GM21825 (cell line): Measurements from ENCODE around the gene NRXN3.
A peak's percentile ranks its signal among the peaks of the same experiment; 100 is the strongest.

Source experiments
- ATAC-seq: cut with Tn5 transposase; IDR thresholded peaks from one replicate; pipeline ENCODE4 v1.9.1; 2021; ENCODE audit warnings: mild to moderate bottlenecking, moderate library complexity; ENCODE audit not compliant: unreplicated experiment

The NRXN3 gene

GRCh38 chr14:78698991-78699390 is 528.8 kb downstream of the NRXN3 start:
- no peak for ATAC-seq

- no peak for ATAC-seq
Observed at GRCh38 chr14:78700236-78700635, 530.1 kb downstream of the NRXN3 start.

- ATAC-seq = no peak
Observed at GRCh38 chr14:78701246-78701645, 531.1 kb downstream of the NRXN3 start.

GRCh38 chr14:78704965-78705364 is 534.8 kb downstream of the NRXN3 start:
- no peak for ATAC-seq

- ATAC-seq = no peak
Observed at GRCh38 chr14:78705989-78706388, 535.8 kb downstream of the NRXN3 start.

- no peak for ATAC-seq
Observed at GRCh38 chr14:78709795-78710557, 539.8 kb downstream of the NRXN3 start.

- no peak for ATAC-seq
Observed at GRCh38 chr14:78710963-78711362, 540.8 kb downstream of the NRXN3 start.

GRCh38 chr14:78713716-78714115 is 543.5 kb downstream of the NRXN3 start:
- ATAC-seq = no peak

- ATAC-seq = no peak
Observed at GRCh38 chr14:78714711-78715110, 544.5 kb downstream of the NRXN3 start.

- ATAC-seq = no peak
Observed at GRCh38 chr14:78721756-78722480, 551.7 kb downstream of the NRXN3 start.

GRCh38 chr14:78725086-78725485 is 554.9 kb downstream of the NRXN3 start:
- no peak for ATAC-seq

GRCh38 chr14:78737116-78737515 is 566.9 kb downstream of the NRXN3 start:
- no peak for ATAC-seq

GRCh38 chr14:78737601-78738000 is 567.4 kb downstream of the NRXN3 start:
- no peak for ATAC-seq

- ATAC-seq = no peak
Observed at GRCh38 chr14:78746086-78746595, 576.0 kb downstream of the NRXN3 start.

GRCh38 chr14:78747813-78748212 is 577.6 kb downstream of the NRXN3 start:
- no peak for ATAC-seq

- no peak for ATAC-seq
Observed at GRCh38 chr14:78752518-78753188, 582.5 kb downstream of the NRXN3 start.

- ATAC-seq = no peak
Observed at GRCh38 chr14:78754059-78754458, 583.9 kb downstream of the NRXN3 start.

GRCh38 chr14:78758333-78758732 is 588.2 kb downstream of the NRXN3 start:
- peak; percentile 56 for ATAC-seq

GRCh38 chr14:78762331-78762730 is 592.2 kb downstream of the NRXN3 start:
- no peak for ATAC-seq

- ATAC-seq = no peak
Observed at GRCh38 chr14:78763746-78764145, 593.6 kb downstream of the NRXN3 start.

- ATAC-seq = no peak
Observed at GRCh38 chr14:78764240-78764639, 594.1 kb downstream of the NRXN3 start.

GRCh38 chr14:78764645-78765044 is 594.5 kb downstream of the NRXN3 start:
- ATAC-seq = no peak
